ENCODE results near the gene PARP14.

PARP14 gene

DNA sequence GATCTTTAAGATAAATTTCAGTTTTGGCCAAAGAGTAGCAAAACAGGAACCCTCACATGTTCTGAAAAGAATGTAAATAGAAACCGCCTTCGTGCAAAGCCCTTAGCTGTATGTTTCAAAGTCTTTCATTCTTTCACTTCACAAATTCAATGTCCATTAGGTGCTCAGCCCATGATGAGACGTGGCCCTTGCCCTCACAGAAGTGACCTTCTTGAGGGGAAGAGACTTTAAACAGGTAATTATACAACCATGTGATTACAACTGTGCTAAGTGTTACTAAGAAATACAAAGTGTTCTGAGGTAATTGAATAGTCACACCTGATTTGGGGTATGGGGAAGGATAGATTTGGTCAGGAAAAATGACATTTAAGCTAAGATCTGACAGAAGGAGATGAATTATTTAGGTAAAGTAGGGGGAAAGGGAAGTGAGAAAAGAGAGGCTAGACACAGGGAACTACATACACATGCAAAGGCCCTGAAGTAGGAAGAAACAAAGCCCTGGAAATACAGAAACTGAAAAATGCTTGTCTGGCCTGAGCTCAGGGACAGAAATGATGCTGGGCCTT, 93.4 kb downstream of the PARP14 start:
- no peak for DNase-seq (ENCODE audit: low spot score)

DNA sequence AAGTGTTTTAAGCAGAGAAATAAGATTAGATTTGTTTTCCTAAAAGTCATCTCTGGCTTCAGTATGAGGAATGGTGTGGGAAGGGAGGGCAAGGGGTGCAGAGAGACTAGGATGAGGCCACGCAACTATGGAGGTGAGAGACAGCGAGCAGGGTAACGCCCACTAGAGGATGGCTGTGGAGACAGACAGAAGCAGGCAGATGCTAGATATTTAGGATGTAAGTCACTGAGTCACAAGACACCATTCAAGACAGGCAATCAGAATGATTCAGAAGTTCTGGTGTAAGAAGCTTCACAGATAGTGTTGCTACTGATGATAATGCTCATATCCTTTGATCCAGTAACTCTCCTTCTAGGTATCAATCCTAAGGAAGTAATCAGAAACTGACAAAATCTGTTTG, 93.9 kb downstream of the PARP14 start:
- DNase-seq (ENCODE audit: low spot score) = peak; percentile 20

DNA sequence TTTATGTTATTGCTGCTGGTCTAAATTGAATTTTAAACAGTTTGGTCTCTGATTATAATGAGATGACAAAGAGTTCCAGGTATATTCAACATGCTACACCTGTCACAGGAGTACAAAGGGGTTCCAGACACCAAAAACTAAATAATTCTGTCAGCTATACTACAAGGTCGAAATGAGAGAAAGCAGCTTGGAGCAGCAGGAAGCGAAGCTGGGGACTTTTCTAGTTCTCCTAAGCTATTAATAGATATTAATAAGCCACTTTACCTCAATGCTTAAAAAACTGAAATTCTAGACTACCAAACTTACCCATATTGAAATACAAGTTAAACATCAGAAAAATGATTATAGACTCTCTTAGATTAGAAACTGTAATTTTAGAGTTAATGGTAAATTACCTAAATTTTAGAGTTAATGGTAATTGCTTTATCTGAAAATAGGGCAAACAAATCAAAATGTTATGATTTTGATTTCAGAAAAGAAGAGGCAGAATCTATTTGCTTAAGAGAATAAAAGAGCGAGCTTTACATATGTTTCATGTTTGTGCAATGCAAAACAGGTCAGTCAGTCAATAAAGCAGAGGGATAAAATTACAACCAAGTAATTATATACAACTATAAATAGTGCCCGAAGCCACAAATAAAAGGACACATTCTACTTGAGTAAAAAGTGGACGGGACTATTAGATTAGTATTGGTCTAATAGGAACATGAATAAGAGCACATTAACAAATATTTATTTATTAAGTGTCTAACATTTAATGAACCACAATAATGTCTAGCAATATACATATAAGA, 96.2 kb downstream of the PARP14 start:
- DNase-seq (ENCODE audit: low spot score) = no peak

DNA sequence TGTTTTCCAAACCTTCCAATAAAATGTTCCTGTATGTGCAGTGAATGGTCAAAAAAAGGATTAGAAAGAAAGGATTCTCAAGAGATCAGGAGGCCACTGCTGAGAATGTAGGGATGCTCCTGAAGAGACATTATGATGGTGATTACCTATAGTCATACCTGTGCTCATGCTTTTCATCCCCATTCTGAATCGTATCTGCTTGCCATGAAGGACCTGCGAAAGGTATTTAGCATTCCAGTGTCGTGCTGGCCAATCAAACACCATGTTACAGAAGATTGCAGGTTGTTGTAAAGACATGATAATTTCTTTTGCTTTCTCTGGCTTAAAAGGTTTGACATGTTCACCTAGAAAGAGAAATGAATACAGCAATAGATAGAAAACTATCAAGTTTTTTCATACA, 96.9 kb downstream of the PARP14 start:
- no peak for DNase-seq (ENCODE audit: low spot score)
